T-cell (primary cell): ENCODE results near the gene CDKL1. TPM values are rescaled to one million over a fixed set of nuclear protein-coding genes. Genes with fewer than 3 reads are reported as not detected.
"Not testable (repeated sequence)": the region's sequence is repeated elsewhere in the genome, so short reads cannot be mapped to it uniquely, and the experiment has no call there.

ENCODE experiments used
- ATAC-seq, 4 experiments: fragments of 200-7000 bp in 3 of 4; fragments of 150-1000 bp in 1 of 4; cut with Tn5 transposase; replicated peaks in 1 of 4; 1 replicate in 3 of 4; 2 replicates in 1 of 4; pipeline ENCODE4 v1.10.0; 2021; ENCODE audit warnings: moderate library complexity in 3 of 4, mild to moderate bottlenecking in 2 of 4, moderate number of reproducible peaks in 1 of 4
- CTCF ChIA-PET, 2 donors: fragments of 300-600 bp; sonication (Branson Sonifier 250); formaldehyde crosslinking; loops; one replicate each; lab custom pipeline; 2022; ENCODE audit warnings: antibody characterized with exemption in 2 of 2; lab: Charles Lee
- POLR2A ChIA-PET, 2 donors: fragments of 300-600 bp; sonication (Branson Sonifier 250); formaldehyde crosslinking; loops; one replicate each; lab custom pipeline; 2022; ENCODE audit warnings: antibody characterized with exemption in 2 of 2; lab: Charles Lee
- DNase-seq, 35 experiments: peaks; one replicate each; pipeline versions ENCODE4 v3.0.0 to v3.0.0-alpha.2; 2013 to 2023
- H3K27ac ChIP-seq: one replicate; pipeline ENCODE4 v1.5.1; 2013; ENCODE audit warnings: low read length
- H3K27me3 ChIP-seq, 2 experiments: replicated peaks in 1 of 2; 1 replicate in 1 of 2; 2 replicates in 1 of 2; pipeline versions ENCODE4 v1.6.1 to v1.7.0; 2013; ENCODE audit warnings: low read length in 1 of 2, mixed read lengths in 1 of 2; ENCODE audit not compliant: control insufficient read depth in 2 of 2, insufficient read depth in 2 of 2; ENCODE audit errors: extremely low read depth in 1 of 2
- H3K36me3 ChIP-seq, 2 donors: 1 replicate in 1 of 2; 2 replicates in 1 of 2; pipeline versions ENCODE4 v1.6.1 to v1.7.0; 2013; ENCODE audit warnings: low read length in 1 of 2; ENCODE audit not compliant: control insufficient read depth in 2 of 2, insufficient read depth in 1 of 2; ENCODE audit errors: extremely low read depth in 1 of 2
- H3K4me1 ChIP-seq, 2 experiments: 1 replicate in 1 of 2; 2 replicates in 1 of 2; pipeline versions ENCODE4 v1.6.1 to v1.7.0; 2013; ENCODE audit warnings: low read length in 2 of 2, mixed read lengths in 1 of 2; ENCODE audit not compliant: insufficient read depth in 2 of 2, control insufficient read depth in 1 of 2; ENCODE audit errors: extremely low read depth in 1 of 2
- H3K4me3 ChIP-seq, 2 donors: 1 replicate in 1 of 2; 2 replicates in 1 of 2; pipeline versions ENCODE4 v1.5.1 to v1.7.0; 2013; ENCODE audit warnings: mild to moderate bottlenecking in 2 of 2, low read length in 1 of 2, moderate library complexity in 1 of 2; ENCODE audit not compliant: control insufficient read depth in 1 of 2; ENCODE audit errors: extremely low read depth in 1 of 2
- H3K9me3 ChIP-seq: 2 replicates; pipeline ENCODE4 v1.7.0; 2013
- H3K27ac Mint-ChIP-seq, 2 donors: one replicate each; pipeline ENCODE4 v1.8.0; 2020 to 2021; ENCODE audit warnings: mild to moderate bottlenecking in 2 of 2, mixed read lengths in 2 of 2
- H3K27me3 Mint-ChIP-seq, 2 donors: one replicate each; pipeline ENCODE4 v1.8.0; 2021 to 2022; ENCODE audit warnings: mixed read lengths in 2 of 2
- H3K36me3 Mint-ChIP-seq: one replicate; pipeline ENCODE4 v1.8.0; 2021; ENCODE audit warnings: mixed read lengths
- H3K4me1 Mint-ChIP-seq, 3 donors: one replicate each; pipeline ENCODE4 v1.8.0; 2020 to 2022; ENCODE audit warnings: mixed read lengths in 3 of 3, mild to moderate bottlenecking in 1 of 3
- H3K4me3 Mint-ChIP-seq, 3 donors: one replicate each; pipeline ENCODE4 v1.8.0; 2020 to 2022; ENCODE audit warnings: mild to moderate bottlenecking in 3 of 3, mixed read lengths in 3 of 3, moderate library complexity in 3 of 3
- H3K9me3 Mint-ChIP-seq, 3 donors: one replicate each; pipeline ENCODE4 v1.8.0; 2020 to 2022; ENCODE audit warnings: mixed read lengths in 3 of 3
- WGBS: methylation state at CpG from one replicate; pipeline ENCODE4 v1.1.5; 2013; ENCODE audit warnings: missing lambda C conversion rate; ENCODE audit not compliant: insufficient coverage; 5-methylcytosine and 5-hydroxymethylcytosine counted together
- total RNA-seq, 35 experiments: library from RNA in 6 of 35; stranded (reverse) in 6 of 35; fragments of 120-200 nt in 1 of 35; gene quantifications; one replicate each; pipeline versions ENCODE4 v1.2.1 to v1.2.4 and lab custom pipeline; 2013 to 2026

CDKL1 gene
- total RNA-seq, 5 donors from 2014 or later (not counting 1 experiment from before 2014, with no cell fraction given): 4.6 to 7.7 (median 5.8) TPM

GRCh38 chr14:50362764-50363713 lies 33.6 kb downstream of the CDKL1 start:
- Mint-ChIP-seq H3K27ac (peak overlapping the region; percentile 92 to 93), H3K27me3 (no peaks in the 10 kb centered on the region), H3K9me3 (no peaks in the 10 kb centered on the region), H3K36me3 (peaks cover 13% of the 10 kb centered on the region), H3K4me3 (peak overlapping the region; percentile 80 to 86 (median 86)), H3K4me1 (peaks cover 34 to 47% (median 40%) of the 10 kb centered on the region in 3 donors)
- 6% methylated on average over 12 of the region's 14 CpGs for WGBS
- Histone ChIP-seq H3K36me3 (peaks cover 0 to 3% of the 10 kb centered on the region in 2 donors), H3K27ac (peak overlapping the region; percentile 83), H3K27me3 (no peaks in the 10 kb centered on the region), H3K4me3 (peak overlapping the region; percentile 48 to 72), H3K9me3 (no peaks in the 10 kb centered on the region), H3K4me1 (peaks cover 11 to 37% of the 10 kb centered on the region in 2 experiments)
- POLR2A ChIA-PET: interaction anchor here (0.6 to 0.7 kb wide), 4 partner anchors 12 to 192 kb away, joined by 3 to 6 read pairs (median 3); no protein-coding TSS in a partner anchor
- DNase-seq (peak in 25 of 35 experiments; percentile 8 to 42 (median 19)), ATAC-seq (peak; percentile 37 to 58 (median 44))
- CTCF ChIA-PET: interaction anchor here in 1 of 2 donors (0.6 to 1.7 kb wide), 6 partner anchors 28 to 51 kb away, joined by 3 to 5 read pairs (median 4); partner anchors contain the start of genes CDKL1, DMAC2L and L2HGDH

GRCh38 chr14:50361473-50362403 lies 34.9 kb downstream of the CDKL1 start:
- peak overlapping the region in 1 of 2 donors; percentile 92 for H3K27ac Mint-ChIP-seq
- not testable (repeated sequence) for H3K27ac ChIP-seq

GRCh38 chr14:50360851-50361250 lies 35.8 kb downstream of the CDKL1 start:
- no CpG with 5 or more reads among the region's 2 CpGs for WGBS
- CTCF ChIA-PET: no interaction called here
- Histone ChIP-seq H3K27ac (no peak overlapping the region), H3K27me3 (no peaks in the 10 kb centered on the region), H3K36me3 (peaks cover 0 to 16% of the 10 kb centered on the region in 2 donors), H3K4me1 (peaks cover 7 to 25% of the 10 kb centered on the region in 2 experiments), H3K9me3 (no peaks in the 10 kb centered on the region), H3K4me3 (no peak overlapping the region)
- Mint-ChIP-seq H3K36me3 (peaks cover 34% of the 10 kb centered on the region), H3K4me3 (no peak overlapping the region), H3K9me3 (no peaks in the 10 kb centered on the region), H3K4me1 (peaks cover 27 to 36% (median 28%) of the 10 kb centered on the region in 3 donors), H3K27me3 (no peaks in the 10 kb centered on the region), H3K27ac (peak overlapping the region in 1 of 2 donors; percentile 57)
- ATAC-seq (no peak), DNase-seq (no peak)
- POLR2A ChIA-PET: no interaction called here

More at GRCh38 chr14:50361473-50362403, 34.9 kb downstream of the CDKL1 start:
- not testable (repeated sequence) for H3K27me3 Mint-ChIP-seq, H3K4me3 ChIP-seq, H3K27me3 ChIP-seq, ATAC-seq, DNase-seq, H3K9me3 ChIP-seq, H3K9me3 Mint-ChIP-seq
- H3K36me3 Mint-ChIP-seq: peaks cover 26% of the 10 kb centered on the region
- POLR2A ChIA-PET: interaction anchor here in 1 of 2 donors (0.6 kb wide), 1 partner anchor 173 kb away, joined by 3 read pairs; no protein-coding TSS in a partner anchor
- peaks cover 31 to 42% (median 34%) of the 10 kb centered on the region in 3 donors for H3K4me1 Mint-ChIP-seq
- CTCF ChIA-PET: interaction anchor here in 1 of 2 donors (1.6 kb wide), 1 partner anchor 41 kb away, joined by 4 read pairs; no protein-coding TSS in a partner anchor
- Histone ChIP-seq H3K36me3 (peaks cover 0 to 15% of the 10 kb centered on the region in 2 donors), H3K4me1 (peaks cover 7 to 32% of the 10 kb centered on the region in 2 experiments)
- 98% methylated on average over 16 of the region's 36 CpGs for WGBS
- H3K4me3 Mint-ChIP-seq: peak overlapping the region in 1 of 3 donors; percentile 86

- ChIA-PET CTCF (no interaction called here), POLR2A (interaction anchor here (0.5 to 0.7 kb wide), 3 partner anchors 9 to 140 kb away, joined by 4 to 8 read pairs (median 5); no protein-coding TSS in a partner anchor)
- no peak overlapping the region for H3K27ac Mint-ChIP-seq
- Histone ChIP-seq H3K4me1 (peaks cover 7 to 19% of the 10 kb centered on the region in 2 experiments), H3K9me3 (no peaks in the 10 kb centered on the region), H3K27me3 (no peaks in the 10 kb centered on the region), H3K36me3 (peaks cover 0 to 22% of the 10 kb centered on the region in 2 donors), H3K4me3 (no peak overlapping the region), H3K27ac (no peak overlapping the region)
- no peak for ATAC-seq
- H3K4me1 Mint-ChIP-seq: peaks cover 27 to 35% (median 28%) of the 10 kb centered on the region in 3 donors
- no peaks in the 10 kb centered on the region for H3K9me3 Mint-ChIP-seq
- no peak overlapping the region for H3K4me3 Mint-ChIP-seq
- peaks cover 39% of the 10 kb centered on the region for H3K36me3 Mint-ChIP-seq
- H3K27me3 Mint-ChIP-seq: no peaks in the 10 kb centered on the region
- DNase-seq: no peak
- no CpG with 5 or more reads among the region's 3 CpGs for WGBS
Measured at GRCh38 chr14:50360093-50360492, 36.6 kb downstream of the CDKL1 start.

GRCh38 chr14:50359631-50360030 lies 37.0 kb downstream of the CDKL1 start:
- DNase-seq: no peak
- Histone ChIP-seq H3K27ac (no peak overlapping the region), H3K27me3 (no peaks in the 10 kb centered on the region), H3K4me3 (no peak overlapping the region), H3K36me3 (peaks cover 0 to 22% of the 10 kb centered on the region in 2 donors), H3K4me1 (peaks cover 6 to 18% of the 10 kb centered on the region in 2 experiments), H3K9me3 (no peaks in the 10 kb centered on the region)
- no CpG with 5 or more reads among the region's 5 CpGs for WGBS
- H3K4me3 Mint-ChIP-seq: no peak overlapping the region
- H3K27me3 Mint-ChIP-seq: no peaks in the 10 kb centered on the region
- ChIA-PET CTCF (no interaction called here), POLR2A (interaction anchor here (0.5 to 0.7 kb wide), 3 partner anchors 8 to 140 kb away, joined by 4 to 8 read pairs (median 5); no protein-coding TSS in a partner anchor)
- H3K9me3 Mint-ChIP-seq: no peaks in the 10 kb centered on the region
- ATAC-seq: no peak
- H3K27ac Mint-ChIP-seq: peak overlapping the region in 1 of 2 donors; percentile 9
- H3K36me3 Mint-ChIP-seq: peaks cover 39% of the 10 kb centered on the region
- peaks cover 27 to 31% (median 28%) of the 10 kb centered on the region in 3 donors for H3K4me1 Mint-ChIP-seq
